ENCODE measurements around the gene METTL2A.
"Not testable (repeated sequence)": the region's sequence is repeated elsewhere in the genome, so short reads cannot be mapped to it uniquely, and the experiment has no call there.

The METTL2A gene

DNA sequence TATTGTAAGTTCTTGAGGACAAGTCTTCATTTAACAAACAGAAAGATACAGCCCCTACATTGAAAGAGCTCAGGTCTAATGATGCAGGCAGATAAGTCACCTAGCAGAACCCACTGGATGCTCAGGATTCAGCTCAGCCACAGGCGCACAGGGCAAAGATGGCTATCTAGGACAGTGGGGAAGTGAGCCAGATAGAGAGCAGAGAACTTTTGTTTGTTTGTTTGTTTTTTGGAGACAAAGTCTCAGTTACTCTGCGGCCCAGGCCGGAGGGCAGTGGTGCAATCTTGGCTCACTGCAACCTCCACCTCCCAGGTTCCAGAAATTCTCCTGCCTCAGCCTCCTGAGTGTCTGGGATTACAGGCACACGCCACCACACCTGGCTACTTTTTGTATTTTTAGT, 20.4 kb downstream of the METTL2A start:
- H3K27ac ChIP-seq: no peak overlapping the region
- TF ChIP-seq ZFX (IDR thresholded peaks at IDR 0.05): no peak
- TF ChIP-seq CTCF (conservative IDR thresholded peaks at IDR 0.05): no peak

DNA sequence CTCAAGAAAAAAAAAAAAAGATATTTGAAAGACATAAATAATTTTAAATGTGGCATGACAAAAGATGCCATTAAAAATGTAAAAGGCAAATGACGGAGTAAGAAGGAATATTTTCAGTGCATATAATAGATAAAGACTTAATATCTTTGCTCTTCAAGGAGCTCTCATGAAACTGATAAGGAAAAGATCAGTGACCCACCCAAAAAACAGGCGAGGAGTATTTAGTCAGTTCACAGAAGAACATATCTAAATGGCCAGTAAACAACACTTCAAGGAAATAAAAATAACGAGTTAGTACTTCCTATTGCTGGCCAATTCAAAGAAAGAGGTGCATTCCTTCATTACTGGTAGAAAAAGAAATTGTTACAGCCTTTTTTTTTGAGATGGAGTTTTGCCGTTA, 22.1 kb downstream of the METTL2A start:
- H3K27ac ChIP-seq: not testable (repeated sequence)

GRCh38 chr17:62452195-62452594, 28.5 kb downstream of the METTL2A start:
- not testable (repeated sequence) for H3K27ac ChIP-seq

GRCh38 chr17:62453041-62453440, 29.3 kb downstream of the METTL2A start:
- not testable (repeated sequence) for H3K27ac ChIP-seq

DNA sequence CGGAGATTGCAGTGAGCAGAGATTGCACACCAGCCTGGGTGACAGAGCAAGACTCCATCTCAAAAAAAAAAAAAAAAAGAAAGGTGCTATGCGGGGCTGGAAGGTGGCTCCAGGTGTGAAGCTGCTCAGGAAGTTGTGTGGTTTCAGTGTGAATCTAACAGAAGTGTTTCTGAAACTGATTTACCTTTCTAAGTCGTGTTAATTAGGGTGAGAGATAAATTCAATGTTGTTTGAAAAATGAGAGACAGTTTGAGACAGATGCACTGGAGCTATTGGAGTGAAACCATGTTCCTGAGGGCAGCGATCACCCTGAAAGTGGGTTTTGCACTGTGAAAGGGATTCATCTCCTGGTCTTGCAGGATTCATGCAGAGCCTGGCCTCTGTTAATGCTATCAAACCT, 30.0 kb downstream of the METTL2A start:
- H3K27ac ChIP-seq: not testable (repeated sequence)

- H3K27ac ChIP-seq: not testable (repeated sequence)
These were observed 30.4 kb downstream of the METTL2A start for GRCh38 chr17:62454111-62454510.

DNA sequence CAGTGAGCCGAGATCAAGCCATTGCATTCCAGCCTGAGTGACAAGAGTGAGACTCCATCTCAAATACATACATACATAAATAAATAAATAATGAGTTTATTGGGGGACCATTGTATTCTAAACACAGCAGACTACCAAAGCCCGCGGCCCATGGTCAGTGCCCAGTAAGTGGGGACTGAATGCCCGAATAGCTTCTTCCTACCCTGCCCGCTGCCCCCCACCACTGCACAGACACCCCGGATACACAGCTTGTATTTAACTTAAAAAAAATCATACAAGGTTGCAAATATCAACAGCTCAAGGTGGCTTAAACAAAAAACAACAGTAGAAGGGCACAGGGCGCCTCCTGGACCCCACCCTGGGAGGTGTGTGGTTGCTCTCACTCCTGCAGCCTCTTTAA, 32.3 kb downstream of the METTL2A start:
- H3K27ac ChIP-seq: no peak overlapping the region
- TF ChIP-seq CTCF (conservative IDR thresholded peaks at IDR 0.05) (no peak), ZFX (IDR thresholded peaks at IDR 0.05) (no peak)

- not testable (repeated sequence) for H3K27ac ChIP-seq
These were observed 34.8 kb downstream of the METTL2A start for GRCh38 chr17:62458483-62458882.

- H3K27ac ChIP-seq: not testable (repeated sequence)
These were observed 40.7 kb downstream of the METTL2A start for GRCh38 chr17:62464422-62464821.

GRCh38 chr17:62465271-62465670, 41.6 kb downstream of the METTL2A start:
- H3K27ac ChIP-seq: not testable (repeated sequence)

- H3K27ac ChIP-seq: not testable (repeated sequence)
These were observed 47.1 kb downstream of the METTL2A start for GRCh38 chr17:62470666-62471379.

DNA sequence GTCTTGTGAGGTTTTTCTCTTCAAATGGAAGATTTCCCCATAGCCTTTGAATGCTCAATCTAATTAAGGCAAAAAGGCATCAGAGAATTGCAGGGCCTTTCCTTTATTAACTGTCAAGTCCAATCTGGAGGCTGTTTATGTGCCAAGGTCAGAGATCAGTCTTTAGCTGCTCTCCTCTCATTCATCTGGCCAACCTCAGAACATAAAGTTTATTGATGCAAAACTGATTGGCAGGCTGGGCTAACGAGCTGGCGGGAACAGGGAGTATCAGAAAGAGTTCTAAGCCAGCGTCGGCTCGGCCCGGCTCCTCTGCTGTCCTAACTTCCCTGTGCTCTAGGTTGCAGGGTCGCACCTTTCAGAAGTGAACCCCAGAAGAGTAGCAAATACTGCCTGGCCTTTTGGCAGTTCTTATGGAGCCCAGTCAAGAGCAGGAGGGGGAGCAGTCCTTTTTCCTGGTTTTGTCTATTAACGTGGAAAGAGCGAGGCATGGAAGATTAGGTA, 47.7 kb downstream of the METTL2A start:
- H3K27ac ChIP-seq: not testable (repeated sequence)

DNA sequence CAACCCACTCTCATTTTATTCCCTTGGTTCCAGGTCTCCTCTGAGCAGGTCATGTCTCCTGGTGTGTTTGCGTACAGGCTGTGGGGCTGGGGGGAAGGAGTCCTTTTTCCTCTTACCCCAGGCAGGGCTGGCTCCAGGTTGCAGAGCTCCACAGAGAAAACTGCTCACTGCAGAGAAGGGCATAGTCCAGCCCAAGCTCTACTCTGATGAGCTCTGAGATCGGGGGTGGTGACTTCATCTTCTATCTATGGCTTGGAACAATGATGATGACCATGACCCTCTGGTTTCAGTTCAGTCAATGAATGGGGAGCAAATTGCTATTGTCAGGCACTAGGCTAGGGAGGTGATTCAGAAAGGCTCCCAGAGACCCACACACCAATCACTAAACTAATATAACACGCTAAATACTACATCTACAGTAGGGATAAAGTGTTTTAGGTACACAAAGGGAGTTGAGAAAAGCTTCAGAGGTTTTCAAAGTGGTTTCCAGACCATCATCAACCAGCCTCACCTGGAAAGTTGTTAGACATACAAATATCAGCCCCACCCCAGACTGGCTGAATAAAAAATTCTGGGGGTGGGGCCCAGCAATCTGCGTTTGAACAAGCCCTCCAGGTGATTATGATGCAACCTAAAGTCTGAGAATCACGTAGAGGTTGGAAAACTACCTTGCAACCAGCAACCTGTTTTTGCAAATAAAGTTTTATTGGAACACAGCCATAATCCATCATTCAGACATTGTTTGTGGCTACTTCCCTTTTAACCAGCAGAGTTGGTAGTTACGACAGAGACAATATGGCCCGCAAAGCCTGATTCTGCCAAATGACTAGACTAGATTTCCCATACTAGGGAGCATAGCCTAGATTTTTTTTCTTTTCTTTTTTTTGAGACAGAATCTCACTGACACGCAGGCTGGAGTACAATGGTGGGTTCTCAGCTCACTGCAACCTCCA, 49.6 kb downstream of the METTL2A start:
- not testable (repeated sequence) for H3K27ac ChIP-seq

GRCh38 chr17:62477111-62477510, 53.4 kb downstream of the METTL2A start:
- H3K27ac ChIP-seq: not testable (repeated sequence)

- H3K27ac ChIP-seq: peak overlapping the region; percentile 85
These were observed 54.2 kb downstream of the METTL2A start for GRCh38 chr17:62477718-62478408.

All from C4-2B (cell line).